NCI-H1930 (cell line): ENCODE results near the gene AFF3.

Experiments
- DNase-seq, 2 experiments: peaks; one replicate each; lab custom pipeline; 2025; lab: John Stamatoyannopoulos, UW

AFF3 gene

DNA sequence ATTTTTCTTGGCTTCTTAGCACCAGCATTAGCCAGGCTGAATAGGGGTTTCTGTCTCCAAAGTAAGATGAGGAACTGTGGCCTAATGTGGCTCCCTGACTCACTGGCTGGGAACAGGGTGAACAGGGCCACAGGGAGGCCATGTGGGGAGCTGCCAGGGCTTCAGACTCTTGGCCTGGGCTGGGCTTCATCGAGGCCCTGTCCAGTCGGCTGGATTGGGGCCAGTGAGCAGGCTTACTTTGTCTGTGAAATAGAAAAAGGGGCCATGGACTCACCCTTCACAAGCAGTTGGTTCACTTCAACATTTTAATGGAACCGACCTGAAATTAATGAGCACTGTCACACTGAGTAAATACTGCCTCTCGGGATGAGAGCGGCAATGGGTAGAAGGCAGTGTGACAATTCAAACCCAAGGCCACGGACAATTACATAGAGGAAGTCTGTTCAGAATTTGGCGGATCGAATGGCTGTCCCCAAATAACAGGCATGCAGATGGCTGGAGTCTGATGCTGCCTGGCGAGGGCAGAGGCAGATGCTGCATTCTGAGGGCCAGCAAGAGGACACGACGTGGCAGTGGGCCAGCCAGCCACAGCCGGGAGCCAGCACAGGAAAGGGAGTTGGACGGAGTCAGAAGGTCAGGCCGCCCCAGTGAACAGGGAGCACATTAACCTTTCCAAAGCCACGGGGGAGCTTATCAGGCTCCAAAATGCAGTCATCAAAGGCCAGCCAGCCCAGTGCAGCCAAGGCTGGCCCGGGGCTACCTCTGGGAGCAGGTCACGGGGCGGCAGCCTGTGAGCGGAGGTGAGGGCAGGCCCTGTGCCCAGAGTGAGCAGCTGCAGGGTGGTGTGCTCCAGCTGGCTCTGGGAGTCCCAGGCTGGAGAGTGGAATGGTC is 506.0 kb downstream of the AFF3 start:
- no peak for DNase-seq

DNA sequence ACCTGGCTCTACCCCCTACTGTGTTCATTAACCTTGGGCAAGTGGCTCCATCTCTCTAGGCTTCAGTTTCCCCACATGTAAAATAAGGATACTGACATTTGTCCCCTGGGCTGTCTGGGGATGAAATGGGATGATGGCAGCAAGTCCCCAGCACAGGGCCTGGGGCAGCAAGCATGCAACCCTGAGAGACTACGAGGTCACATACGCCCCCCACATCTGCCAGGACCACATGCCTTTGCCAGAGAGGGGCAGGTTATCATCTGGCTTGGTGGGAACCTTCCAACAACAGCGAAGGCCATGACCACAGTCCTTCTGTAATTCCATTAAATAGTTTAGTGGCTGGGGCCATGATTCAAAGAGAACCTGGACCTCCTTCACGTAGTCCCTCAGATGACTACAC is 506.7 kb downstream of the AFF3 start:
- DNase-seq, result no peak

DNA sequence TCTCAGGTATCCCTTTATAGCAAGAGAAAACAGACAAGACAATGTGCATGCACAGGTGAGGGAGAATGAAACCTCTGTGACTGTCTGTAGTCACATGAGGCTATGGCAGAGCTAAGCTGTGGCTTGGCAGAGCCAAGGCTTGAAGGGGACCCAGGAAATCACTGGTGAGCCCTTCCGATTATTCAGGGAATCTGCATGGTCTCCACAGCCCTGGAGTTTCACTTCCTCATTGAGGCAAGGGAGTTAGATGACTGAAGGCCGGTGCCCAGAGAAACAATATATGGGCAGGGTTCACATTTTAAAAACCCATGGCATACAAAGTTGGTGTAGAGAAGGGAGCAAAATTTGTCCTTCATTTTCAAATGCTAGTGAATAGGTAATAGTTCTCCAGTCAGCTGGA is 508.2 kb downstream of the AFF3 start:
- no peak for DNase-seq

DNA sequence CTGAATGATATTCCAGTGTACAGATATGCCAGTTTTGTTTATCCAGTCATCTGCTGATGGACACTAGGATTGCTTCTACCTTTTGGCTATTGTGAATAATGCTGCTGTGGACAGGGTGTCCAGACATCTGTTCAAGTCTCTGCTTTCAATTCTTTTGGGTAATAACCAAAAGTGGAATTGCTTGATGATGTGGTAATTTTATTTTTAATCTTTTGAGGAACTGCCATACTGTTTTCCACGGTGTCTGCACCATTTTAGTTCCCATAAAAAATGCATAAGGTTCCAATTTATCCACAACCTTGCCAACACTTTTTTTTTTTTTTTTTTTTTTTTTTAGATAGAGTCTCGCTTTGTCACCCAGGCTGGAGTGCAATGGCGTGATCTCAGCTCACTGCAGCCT is 510.7 kb downstream of the AFF3 start:
- DNase-seq, result no peak

DNA sequence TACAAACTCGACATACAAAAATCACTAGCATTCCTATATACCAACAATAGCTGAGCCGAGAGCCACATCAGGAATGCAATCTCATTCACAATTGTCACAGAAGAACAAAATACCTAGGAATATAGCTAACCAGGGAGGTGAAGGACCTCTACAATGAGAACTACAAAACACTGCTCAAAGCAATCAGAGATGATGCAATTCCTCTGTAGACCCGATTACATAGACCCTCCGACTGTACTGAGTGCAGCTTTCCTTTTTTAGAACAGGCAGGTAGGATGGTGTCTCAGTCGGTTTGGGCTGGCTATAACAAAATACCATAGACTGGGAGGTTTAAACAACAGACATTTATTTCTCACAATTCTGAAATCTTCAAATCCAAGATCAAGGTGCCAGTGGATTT is 513.1 kb downstream of the AFF3 start:
- DNase-seq, result no peak

DNA sequence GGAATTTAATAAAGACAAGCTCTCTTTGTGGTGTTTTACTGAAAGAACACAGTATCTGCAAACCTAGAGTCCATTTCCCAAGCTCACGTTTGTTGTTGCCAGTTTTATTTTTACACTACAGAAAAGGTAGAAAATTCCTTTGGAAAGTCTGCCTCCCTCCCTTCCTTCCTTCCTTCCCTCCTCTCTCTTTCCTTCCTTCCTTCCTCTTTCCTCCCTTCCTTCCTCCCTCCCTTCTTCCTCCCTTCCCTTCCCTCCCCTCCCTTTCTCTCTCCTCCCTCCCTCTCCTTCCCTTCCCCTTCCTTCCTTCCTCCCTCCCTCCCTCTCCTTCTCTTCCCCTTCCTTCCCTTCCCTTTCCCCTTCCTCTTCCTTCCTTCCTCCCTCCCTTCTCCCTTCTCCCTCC is 516.2 kb downstream of the AFF3 start:
- no peak for DNase-seq

DNA sequence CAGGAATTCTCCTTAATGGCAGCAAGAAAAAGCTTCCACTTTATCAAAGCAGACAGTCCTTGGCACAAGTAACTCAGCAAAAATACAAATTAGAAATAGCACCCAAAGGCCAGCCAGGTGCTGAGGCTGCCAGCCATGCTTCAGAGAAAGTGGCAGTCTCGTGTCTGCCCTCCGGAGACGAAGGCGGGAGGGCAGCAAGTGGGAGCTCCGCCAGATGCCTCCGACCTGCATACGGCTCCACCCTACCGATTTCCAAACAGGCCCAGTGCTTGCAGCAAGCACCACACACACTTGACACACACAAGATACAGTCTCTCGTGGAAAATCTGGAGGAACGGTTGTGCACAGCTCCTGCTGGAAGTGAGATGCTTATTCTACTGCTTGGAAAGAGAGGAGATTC is 517.7 kb downstream of the AFF3 start:
- DNase-seq, result no peak

DNA sequence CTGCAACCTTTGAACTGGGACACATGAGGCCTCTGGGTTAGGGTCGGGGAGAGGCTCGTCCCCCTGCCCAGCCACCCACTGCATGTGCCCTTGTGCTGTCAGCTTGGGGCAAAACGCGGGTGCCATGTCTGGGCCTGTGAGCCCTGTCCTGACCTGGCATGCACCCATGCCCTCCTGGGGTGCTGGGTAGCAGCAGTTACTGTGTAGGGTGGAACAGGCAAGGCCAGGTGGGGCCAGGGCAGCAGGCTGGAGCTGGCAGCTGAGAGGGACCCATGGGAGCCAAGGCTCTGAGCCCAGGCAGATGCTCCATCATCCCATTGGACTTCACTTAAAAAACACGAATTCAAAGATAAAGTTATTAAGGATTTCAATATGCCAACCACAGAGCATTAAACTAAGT is 518.8 kb downstream of the AFF3 start:
- DNase-seq, result no peak

DNA sequence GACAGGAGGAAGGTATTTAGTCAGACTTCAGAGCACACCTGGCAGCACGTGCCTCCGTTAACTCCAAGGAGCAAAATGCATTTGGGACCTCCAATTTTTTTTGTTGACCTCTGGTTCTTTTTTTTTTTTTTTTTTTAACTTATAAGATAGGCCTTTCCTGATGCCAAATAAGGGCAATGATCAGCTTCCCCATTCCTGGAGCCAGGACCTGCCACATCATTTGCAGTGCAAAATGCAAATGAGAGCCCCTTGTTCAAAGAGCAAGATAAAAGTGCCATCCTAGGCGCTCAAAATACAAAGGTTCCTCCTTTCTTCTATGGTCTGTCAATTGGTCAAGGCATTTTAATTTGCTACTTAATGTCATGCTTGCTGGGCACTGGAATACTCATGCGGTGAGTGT is 519.4 kb downstream of the AFF3 start:
- DNase-seq, result no peak

DNA sequence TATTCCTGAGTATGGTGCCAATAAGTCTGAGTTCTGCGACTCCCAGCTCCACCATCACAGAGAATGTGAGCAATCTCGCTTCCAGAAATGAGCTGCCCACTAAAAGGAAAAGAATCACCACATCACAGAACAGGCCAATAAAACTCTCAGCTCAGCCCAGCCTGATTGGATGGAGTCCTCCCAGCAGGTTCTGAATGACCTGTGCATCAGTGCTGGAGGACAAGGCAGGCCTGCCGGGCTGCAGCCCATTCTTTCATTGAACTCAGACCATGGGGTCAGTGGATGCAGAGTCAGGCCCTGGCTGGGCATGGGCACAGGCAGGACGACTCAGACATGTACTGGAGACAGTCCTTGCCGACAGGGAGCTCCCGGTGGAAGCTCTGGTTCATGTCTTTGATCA is 519.9 kb downstream of the AFF3 start:
- no peak for DNase-seq

DNA sequence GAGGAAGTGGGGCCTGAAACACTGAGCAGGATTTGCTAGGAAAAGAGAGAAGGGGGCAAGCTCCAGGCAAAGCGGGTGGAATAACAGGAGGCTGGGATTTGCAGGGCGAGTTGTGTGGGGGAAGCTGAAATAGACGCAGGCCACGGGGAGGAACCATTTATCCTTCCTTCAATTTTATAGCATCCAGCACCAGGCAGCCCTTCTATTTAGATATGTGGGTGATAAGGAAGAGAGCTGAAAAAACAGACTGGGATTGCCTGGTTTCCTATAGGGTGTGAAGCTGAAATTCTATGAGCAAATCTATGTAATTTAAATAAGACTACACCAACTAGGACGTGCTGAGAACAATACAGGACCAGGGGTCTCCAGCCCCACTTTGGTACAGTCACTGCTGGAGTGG is 520.6 kb downstream of the AFF3 start:
- no peak for DNase-seq

DNA sequence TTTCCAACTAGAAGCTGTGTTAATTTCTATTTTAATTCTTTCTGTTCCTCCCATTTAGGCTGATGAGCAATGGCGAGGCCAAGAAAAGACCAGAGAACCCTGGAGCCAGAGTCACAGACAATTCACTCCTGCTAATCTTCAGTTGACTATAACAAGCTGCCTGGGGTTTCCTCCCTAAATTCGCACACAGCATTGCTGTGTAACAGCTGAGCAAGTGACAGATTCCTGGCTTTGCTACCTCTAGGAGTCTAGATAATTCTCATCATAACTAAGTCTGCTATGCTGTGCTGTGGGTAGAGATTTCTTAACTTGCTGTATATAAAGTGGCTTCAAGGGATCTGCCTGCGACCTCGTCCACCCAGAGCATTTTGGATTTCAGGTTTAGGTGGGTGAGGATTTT is 521.3 kb downstream of the AFF3 start:
- no peak for DNase-seq

DNA sequence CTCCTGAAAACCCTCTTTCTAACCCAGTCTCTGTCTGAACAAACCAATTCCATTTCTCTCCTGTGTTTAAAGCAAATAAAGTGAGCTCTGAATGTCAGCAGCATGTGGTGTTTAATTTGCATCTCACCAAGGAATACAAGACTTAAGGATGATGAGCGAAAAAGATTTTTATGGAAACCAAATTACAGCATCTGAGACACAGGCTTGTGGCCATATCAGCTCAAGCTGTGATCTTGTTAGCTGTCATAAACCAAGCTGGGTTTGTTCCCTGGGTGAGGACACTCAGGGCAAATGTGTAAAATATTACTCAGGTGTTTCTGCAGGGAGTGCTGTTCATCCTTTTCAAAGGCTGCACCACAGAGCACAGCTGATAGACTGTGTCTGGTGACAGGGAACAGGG is 523.2 kb downstream of the AFF3 start:
- DNase-seq, result no peak

DNA sequence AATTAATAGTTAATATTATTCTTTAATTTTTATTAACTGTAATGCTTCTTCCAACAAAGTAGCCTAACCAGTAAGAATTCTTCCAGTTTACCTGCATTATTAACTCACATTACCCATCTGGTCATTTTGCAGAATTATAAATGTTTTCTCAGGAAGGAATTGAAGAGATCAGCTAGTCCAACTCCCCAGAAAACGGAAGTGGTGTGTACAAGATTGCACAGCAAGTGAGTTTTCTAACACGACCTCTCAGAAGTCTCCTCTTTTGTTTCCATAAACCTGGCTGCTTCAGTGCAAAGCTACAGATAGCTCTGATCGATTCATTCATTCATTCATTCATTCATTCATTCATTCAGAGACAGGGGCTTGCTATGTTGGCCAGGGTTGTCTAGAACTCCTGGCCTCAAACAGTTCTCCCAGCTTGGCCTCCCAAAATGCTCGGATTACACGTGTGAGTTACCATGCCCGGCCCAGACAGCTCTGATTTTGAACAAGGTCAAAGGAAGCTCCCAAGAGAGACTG is 523.8 kb downstream of the AFF3 start:
- no peak for DNase-seq

DNA sequence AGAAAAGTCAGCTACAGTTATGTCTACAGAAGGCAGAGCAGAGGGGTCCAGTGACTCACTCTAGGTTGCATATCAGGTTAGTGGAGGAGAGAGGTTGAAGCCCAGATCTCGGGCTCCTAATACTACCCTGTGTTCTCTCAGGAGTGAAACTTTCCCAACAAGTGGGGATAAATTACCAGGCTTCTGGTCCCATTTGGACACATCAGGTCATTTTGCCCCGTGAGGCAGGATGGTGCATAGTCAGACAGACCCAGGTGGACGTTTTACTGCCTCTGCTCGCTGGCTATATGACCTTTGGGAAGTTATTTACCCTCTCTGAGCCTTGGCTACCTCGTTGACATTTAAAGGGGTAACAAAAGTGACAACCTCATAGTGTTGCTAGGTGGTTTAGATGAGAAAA is 524.6 kb downstream of the AFF3 start:
- DNase-seq, result no peak

DNA sequence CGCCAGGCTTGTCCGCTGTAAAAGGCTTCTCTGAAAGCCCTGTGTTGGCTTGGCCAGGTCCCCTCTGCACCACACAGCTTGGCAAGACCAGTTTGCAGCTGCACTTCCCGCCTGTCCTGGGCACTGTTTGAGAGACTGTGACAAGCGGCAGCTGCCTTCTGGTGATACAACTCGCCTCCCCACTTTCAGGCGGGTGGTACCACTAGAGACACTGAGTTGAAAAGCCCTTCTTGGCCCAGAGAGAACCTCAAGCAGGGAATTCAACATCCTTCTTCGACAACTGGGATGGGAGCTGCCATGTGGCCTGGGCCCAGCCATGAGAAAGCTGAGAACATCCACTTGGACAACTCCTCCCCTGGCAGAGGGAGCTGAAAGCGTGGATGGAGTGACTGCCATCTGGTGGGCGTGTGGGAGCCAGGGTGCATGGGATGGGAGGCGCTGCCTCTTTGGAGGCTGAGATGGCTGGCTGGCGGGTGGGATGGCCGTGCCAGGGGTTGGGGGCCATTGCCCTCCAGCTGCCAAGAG is 527.1 kb downstream of the AFF3 start:
- DNase-seq, result peak; percentile 23 to 32

DNA sequence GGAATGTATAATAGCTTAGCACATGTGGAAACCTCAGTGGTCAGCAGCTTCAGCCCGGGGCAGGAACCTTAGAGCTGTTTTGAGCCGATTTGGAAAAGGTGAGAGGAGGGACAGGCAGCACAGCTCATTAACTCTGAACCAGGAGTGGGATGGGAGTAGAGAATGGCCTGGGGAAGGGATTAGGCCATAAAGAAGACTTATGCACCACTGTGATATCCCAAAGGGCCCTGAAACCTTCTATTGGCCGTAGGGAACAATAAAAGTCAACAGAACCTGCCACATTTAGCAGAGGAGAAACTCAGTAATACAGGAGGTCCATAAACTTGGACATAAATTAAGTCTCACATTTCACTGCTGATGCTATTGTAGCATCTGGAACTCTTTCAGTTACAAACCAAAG is 528.4 kb downstream of the AFF3 start:
- DNase-seq, result no peak

DNA sequence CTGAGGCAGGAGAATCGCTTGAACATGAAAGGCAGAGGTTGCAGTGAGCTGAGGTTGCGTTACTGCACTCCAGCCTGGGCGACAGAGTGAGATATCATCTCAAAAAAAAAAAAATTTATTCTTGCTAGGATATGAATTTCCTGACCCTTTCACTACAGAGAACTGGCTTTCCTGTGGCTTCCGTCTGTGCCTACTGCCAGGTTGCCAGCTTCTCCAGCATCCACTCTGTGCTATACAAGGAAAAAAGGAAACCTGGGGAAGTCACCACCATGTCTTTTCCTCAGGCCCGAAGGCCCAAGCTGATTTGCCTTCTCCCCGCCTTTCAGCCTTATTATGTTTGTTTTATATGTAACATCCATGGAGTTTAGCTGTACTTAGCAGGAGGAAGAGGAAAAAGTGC is 530.6 kb downstream of the AFF3 start:
- no peak for DNase-seq

DNA sequence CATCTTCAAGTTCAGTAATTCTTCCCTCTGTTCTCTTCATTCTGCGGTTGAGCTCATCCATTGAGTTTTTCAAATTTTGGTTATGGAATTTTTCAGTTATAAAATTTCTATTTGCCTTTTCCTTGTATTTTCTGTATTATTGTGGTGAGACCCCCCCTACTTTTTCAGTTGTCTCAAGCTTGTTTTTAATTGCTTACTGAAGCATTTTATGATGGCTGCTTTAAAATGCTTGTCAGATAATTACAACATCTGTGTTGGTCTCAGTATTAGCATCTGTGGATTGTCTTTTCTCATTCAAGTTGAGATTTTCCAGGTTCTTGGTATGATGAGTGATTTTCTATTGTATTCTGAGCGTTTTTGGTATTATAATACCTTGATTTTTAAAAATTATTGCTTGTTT is 531.4 kb downstream of the AFF3 start:
- no peak for DNase-seq

DNA sequence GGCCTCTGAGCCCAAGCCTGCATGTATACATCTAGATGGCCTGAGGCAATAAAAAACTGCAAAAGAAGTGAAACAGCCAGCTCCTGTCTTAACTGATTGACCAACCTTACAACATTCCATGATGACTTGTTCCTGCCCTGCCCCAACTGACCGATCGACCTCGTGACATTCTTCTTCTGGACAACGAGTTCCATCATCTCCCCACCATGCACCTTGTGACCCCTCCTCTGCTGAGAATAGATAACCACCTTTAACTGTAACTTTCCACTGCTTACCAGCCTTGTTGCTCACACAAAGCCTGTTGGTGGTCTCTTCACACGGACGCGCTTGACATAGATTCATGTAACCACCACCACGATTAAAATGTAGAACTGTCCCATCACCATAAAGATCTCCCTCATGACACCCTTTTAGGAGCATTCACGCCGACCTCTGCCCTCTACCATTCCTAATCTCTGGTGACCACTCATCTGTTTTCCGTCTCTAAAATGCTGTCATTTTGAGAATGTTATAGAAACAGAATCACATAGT is 532.5 kb downstream of the AFF3 start:
- DNase-seq, result no peak

DNA sequence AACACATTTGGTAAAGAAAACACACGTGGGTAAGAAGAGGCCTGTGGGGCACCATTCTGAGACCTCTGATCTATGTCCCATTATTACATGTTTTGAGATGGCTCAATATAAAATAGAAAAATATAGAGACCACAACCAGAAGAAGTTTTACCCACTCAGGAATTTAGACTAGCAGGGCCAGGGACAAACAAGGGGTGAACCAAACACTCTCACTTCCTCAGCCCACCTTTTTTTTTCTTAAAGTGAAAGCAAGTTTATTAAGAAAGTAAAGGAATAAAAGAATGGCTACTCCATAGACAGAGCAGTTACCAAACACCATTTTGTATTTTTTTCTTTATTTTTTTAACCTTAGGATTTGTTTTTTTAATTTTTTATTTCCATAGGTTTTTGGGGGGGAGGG is 533.5 kb downstream of the AFF3 start:
- no peak for DNase-seq

DNA sequence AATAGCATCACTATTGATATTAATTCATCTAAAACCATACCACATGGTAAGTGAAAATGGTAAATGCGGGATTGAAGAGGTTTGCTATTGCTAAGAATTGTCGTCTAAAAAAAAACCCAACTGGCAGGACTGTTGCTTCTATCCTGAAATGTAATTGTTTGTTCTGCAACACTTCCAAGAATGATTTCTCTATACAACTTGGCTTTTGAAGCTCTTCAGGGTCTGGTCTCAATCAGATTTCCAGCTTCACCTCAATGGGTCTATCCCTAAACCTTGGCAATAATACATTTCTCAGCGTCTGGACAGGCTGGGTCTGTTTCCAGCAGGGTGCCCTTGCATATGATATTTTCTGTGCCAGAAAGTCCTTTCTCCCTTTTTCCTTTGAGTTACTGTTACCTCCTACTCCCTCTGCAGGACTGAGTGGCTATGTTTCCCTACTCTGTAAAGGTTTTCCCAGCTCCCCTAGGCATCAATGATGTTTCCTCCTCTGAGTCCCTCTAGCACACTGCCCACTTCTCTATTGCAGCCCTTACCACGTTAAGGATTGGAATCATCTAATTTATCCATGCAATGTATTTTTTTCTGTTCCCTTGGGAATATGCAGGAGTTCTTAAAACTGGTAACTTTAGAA is 534.4 kb downstream of the AFF3 start:
- no peak for DNase-seq

DNA sequence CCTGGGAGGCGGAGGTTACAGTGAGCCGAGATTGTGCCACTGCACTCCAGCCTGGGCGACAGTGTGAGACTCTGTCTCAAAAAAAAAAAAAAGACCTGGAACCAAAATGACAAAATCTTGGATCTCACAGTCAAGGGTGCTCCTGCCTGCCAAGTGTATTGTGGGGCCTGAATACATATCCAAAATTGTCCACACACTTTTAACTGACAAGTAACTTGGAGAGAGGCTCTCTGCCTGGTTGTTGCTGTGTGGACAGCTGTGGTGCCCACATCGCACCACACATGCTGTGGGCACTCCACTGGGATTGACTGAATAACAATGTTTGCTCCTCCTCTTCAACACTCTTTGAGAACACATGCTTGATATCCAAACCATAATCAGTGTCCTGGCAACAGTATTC is 534.9 kb downstream of the AFF3 start:
- DNase-seq, result no peak
